Peyer's patch (tissue), 4 donors: ENCODE data around the gene OPN4. TPM values are rescaled to one million over a fixed set of nuclear protein-coding genes. Genes with fewer than 3 reads are reported as not detected.

Experiments
- DNase-seq, 3 donors: peaks; one replicate each; pipeline ENCODE4 v3.0.0-alpha.2; 2017 to 2019
- H3K27ac ChIP-seq, 4 donors: fragments of 200-600 bp; sonication (generic); one replicate each; pipeline ENCODE4 v1.5.1; 2016 to 2019
- H3K27me3 ChIP-seq, 2 donors: fragments of 200-600 bp; sonication (generic); one replicate each; pipeline ENCODE4 v1.5.1; 2019
- H3K36me3 ChIP-seq, 3 donors: fragments of 200-600 bp; sonication (generic); one replicate each; pipeline ENCODE4 v1.5.1; 2016 to 2019
- H3K4me1 ChIP-seq, 4 donors: fragments of 200-600 bp; sonication (generic); one replicate each; pipeline ENCODE4 v1.5.1; 2016 to 2019
- H3K4me3 ChIP-seq, 4 donors: fragments of 200-600 bp; sonication (generic); 1 replicate in 3 of 4; 2 replicates in 1 of 4; pipeline ENCODE4 v1.5.1; 2016 to 2019; ENCODE audit warnings: mild to moderate bottlenecking in 1 of 4
- H3K9me3 ChIP-seq, 4 donors: fragments of 200-600 bp; sonication (generic); one replicate each; pipeline ENCODE4 v1.5.1; 2016 to 2019; ENCODE audit warnings: mild to moderate bottlenecking in 1 of 4
- POLR2A ChIP-seq, 2 donors: fragments of 450-650 bp; IDR thresholded peaks; one replicate each; pipeline ENCODE4 v1.5.1; 2017; ENCODE audit warnings: antibody characterized with exemption in 2 of 2, mild to moderate bottlenecking in 2 of 2, moderate library complexity in 2 of 2
- total RNA-seq, 4 donors: library from RNA; depleted of rRNA; stranded (reverse); fragments of >200 nt; gene quantifications; one replicate each; pipeline ENCODE4 v1.1.0, GENCODE V29; 2016
- TF ChIP-seq, protein P1 (sequence below), 6 experiments: fragments of 450-650 bp in 4 of 6; fragments of 200-600 bp in 2 of 6; sonication (generic) in 1 of 6; IDR thresholded peaks; one replicate each; pipeline ENCODE4 v1.5.1; 2017 to 2019; ENCODE audit warnings: antibody characterized with exemption in 6 of 6, mild to moderate bottlenecking in 3 of 6, moderate library complexity in 1 of 6

The OPN4 gene
- total RNA-seq, 4 donors from 2014 or later = not detected

DNA sequence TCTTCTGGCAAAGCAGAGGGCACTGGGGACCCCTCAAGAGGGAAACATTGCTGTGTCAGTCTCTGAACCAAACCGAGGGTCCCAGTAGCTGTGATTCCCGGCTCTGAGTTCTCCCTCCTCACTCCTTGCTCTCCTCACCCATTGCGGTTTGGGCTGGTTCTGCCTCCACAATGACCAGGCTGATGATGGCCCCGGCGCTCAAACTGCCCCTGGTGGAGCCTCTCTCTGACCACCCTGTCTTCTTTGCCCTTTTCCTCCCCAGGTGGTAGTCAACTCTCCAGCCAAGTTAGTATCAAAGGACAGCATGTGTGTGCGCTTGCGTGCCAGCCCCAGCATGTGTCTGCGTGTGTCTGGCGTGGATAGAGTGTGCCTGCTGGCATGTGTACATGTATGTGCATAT is 31.1 kb downstream of the OPN4 start:
- TF ChIP-seq, protein P1, sequence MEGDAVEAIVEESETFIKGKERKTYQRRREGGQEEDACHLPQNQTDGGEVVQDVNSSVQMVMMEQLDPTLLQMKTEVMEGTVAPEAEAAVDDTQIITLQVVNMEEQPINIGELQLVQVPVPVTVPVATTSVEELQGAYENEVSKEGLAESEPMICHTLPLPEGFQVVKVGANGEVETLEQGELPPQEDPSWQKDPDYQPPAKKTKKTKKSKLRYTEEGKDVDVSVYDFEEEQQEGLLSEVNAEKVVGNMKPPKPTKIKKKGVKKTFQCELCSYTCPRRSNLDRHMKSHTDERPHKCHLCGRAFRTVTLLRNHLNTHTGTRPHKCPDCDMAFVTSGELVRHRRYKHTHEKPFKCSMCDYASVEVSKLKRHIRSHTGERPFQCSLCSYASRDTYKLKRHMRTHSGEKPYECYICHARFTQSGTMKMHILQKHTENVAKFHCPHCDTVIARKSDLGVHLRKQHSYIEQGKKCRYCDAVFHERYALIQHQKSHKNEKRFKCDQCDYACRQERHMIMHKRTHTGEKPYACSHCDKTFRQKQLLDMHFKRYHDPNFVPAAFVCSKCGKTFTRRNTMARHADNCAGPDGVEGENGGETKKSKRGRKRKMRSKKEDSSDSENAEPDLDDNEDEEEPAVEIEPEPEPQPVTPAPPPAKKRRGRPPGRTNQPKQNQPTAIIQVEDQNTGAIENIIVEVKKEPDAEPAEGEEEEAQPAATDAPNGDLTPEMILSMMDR (IDR thresholded peaks at IDR 0.05) = no peak
- no peak for TF ChIP-seq POLR2A (IDR thresholded peaks at IDR 0.05)
- Histone ChIP-seq H3K27me3 (no peaks in the 10 kb centered on the region), H3K4me1 (peaks cover 0 to 12% (median 0%) of the 10 kb centered on the region in 4 donors), H3K36me3 (no peaks in the 10 kb centered on the region), H3K4me3 (no peak overlapping the region), H3K9me3 (no peaks in the 10 kb centered on the region), H3K27ac (peak overlapping the region in 2 of 4 donors; percentile 17 to 69)
- DNase-seq = no peak

DNA sequence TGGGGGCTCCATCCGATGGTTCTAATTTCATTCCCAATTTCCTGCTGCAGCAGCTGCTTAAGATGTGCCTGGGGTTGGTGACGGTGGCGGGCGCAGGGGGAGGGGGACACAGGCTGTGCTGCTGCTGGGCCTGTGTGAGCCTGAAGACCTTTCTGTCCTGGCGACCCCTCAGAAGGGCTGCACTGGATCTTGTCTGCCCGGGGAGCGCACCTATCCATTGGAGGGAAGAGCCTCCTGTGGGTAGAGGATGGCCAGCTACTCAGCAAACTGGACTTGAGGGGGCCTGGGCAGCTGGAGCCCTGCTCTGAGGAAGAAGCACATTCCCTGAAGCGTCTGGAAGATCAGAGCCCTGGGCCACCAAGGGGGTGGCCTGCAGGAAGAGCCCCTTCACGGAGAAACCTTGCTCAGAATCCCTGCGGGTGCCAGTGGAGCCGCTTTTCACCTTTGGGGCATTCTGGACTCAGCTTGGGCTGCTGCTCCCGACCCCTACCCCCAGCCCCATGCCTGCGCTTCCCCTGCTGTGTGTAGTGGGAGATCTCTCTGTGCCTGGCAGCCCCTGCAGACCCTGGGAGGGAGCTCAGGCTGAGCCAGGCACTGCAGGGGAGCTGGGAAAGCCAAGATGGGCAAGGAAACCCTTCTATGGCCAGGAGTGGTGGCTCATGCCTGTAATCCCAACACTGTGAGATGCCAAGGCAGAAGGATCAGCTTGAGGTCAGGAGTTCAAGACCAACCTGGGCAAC is 31.7 kb downstream of the OPN4 start:
- H3K4me1 ChIP-seq = peaks cover 0 to 12% (median 0%) of the 10 kb centered on the region in 4 donors
- no peaks in the 10 kb centered on the region for H3K27me3 ChIP-seq
- TF ChIP-seq, protein P1 (IDR thresholded peaks at IDR 0.05) = no peak
- TF ChIP-seq POLR2A (IDR thresholded peaks at IDR 0.05) = no peak
- H3K4me3 ChIP-seq = no peak overlapping the region
- H3K36me3 ChIP-seq = no peaks in the 10 kb centered on the region
- peak overlapping the region in 1 of 4 donors; percentile 17 for H3K27ac ChIP-seq
- H3K9me3 ChIP-seq = no peaks in the 10 kb centered on the region
- no peak for DNase-seq

DNA sequence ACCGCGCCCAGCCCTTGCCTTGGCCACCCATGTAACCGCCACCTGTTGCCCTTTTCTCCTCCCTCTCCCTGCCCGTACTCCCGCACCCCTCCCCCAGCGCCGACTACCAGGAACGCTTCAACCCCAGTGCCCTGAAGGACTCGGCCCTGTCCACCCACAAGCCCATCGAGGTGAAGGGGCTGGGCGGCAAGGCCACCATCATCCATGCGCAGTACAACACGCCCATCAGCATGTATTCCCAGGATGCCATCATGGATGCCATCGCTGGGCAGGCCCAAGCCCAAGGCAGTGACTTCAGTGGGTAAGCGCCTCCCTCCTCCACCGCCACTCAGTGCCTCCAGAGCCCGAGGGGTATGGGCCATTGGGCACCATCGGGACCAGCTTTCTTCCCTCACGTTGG is 32.6 kb downstream of the OPN4 start:
- TF ChIP-seq, protein P1 (IDR thresholded peaks at IDR 0.05) = no peak
- TF ChIP-seq POLR2A (IDR thresholded peaks at IDR 0.05) = no peak
- Histone ChIP-seq H3K27ac (peak overlapping the region in 1 of 4 donors; percentile 52), H3K4me1 (peaks cover 0 to 12% (median 0%) of the 10 kb centered on the region in 4 donors), H3K4me3 (no peak overlapping the region), H3K27me3 (no peaks in the 10 kb centered on the region), H3K9me3 (no peaks in the 10 kb centered on the region), H3K36me3 (no peaks in the 10 kb centered on the region)
- DNase-seq = no peak

DNA sequence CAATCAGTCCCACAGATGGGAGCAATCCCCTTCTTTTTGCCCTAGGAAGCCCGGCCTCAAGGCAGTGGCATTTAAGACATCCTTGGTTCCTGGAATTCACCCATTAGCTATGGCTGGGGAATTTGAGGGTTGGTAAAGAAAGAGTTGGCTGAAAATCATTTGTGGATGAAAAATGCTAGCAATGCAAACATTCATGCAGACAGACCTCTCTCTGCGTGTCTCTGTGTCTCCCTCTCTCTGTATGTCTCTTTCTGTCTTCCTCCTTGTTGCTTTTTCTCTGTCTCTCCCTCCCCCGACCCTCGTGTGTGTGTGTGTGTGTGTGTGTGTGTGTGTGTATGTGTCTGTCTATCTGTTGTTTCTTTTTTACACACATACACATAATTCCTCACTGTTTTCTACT is 33.4 kb downstream of the OPN4 start:
- TF ChIP-seq, protein P1 (IDR thresholded peaks at IDR 0.05) = no peak
- no peak for TF ChIP-seq POLR2A (IDR thresholded peaks at IDR 0.05)

DNA sequence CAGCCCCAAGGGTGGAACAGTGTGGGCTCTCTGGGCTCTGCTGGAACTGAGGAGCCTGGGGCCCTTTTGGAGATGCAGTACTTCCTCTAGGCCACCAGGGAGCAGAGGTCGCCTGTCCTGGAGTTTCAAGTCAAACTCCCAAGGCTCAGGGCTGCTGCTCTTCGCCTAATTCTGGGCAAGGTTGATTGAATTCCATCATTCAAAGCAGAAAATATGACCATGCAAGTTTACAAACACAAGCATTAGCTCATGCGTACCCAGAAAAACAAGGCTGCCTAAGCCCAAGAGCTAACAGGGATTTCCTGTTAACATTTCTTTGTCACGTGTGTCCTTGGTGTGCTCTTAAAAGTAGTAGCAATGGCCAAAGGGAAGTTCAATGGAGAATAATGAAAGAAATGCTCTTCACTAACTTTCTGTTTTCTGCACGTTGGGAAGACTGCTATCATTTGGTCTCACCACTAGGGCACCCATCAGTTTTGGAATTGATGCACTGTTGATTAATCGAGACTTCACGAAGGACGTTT is 34.1 kb downstream of the OPN4 start:
- no peaks in the 10 kb centered on the region for H3K9me3 ChIP-seq

More for the DNA sequence above, 33.4 kb downstream of the OPN4 start:
- Histone ChIP-seq H3K27me3 (no peaks in the 10 kb centered on the region), H3K4me3 (no peak overlapping the region), H3K4me1 (peaks cover 0 to 12% (median 0%) of the 10 kb centered on the region in 4 donors), H3K36me3 (no peaks in the 10 kb centered on the region), H3K9me3 (no peaks in the 10 kb centered on the region), H3K27ac (peak overlapping the region in 1 of 4 donors; percentile 52)
- DNase-seq = no peak

More for the DNA sequence above, 34.1 kb downstream of the OPN4 start:
- peak in 2 of 3 donors; percentile 42 to 80 for DNase-seq
- H3K27me3 ChIP-seq = no peaks in the 10 kb centered on the region
- peaks cover 0 to 12% (median 0%) of the 10 kb centered on the region in 4 donors for H3K4me1 ChIP-seq
- H3K4me3 ChIP-seq = no peak overlapping the region
- TF ChIP-seq POLR2A (IDR thresholded peaks at IDR 0.05) = no peak
- TF ChIP-seq, protein P1 (IDR thresholded peaks at IDR 0.05) = peak; percentile 67 to 86 (median 82)
- peak overlapping the region in 1 of 4 donors; percentile 52 for H3K27ac ChIP-seq
- H3K36me3 ChIP-seq = no peaks in the 10 kb centered on the region
